ENCODE measurements around the gene PSMB3. TPM values are rescaled to one million over a fixed set of nuclear protein-coding genes. Genes with fewer than 3 reads are reported as not detected.

The PSMB3 gene
- polyA plus RNA-seq, 3 donors: 315 to 689 (median 625) TPM

DNA sequence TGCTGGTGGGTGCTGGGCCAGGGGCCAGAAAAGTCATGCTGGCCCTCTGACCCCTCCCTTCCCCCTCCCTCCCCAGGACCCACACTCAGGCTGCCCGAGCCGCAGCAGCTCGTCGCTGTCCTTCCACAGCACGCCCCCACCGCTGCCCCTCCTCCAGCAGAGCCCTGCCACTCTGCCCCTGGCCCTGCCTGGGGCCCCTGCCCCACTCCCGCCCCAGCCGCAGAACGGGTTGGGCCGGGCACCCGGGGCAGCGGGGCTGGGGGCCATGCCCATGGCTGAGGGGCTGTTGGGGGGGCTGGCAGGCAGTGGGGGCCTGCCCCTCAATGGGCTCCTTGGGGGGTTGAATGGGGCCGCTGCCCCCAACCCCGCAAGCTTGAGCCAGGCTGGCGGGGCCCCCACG lies 30.7 kb upstream of the PSMB3 start:
- no peak for DNase-seq
- H3K4me2 ChIP-seq (replicated peaks; ENCODE audit: extremely low read depth, low read length, poor library complexity, severe bottlenecking): no peak overlapping the region
- Mint-ChIP-seq H3K36me3 (peaks cover 44 to 48% of the 10 kb centered on the region in 2 donors), H3K4me3 (no peak overlapping the region), H3K27ac (no peak overlapping the region), H3K4me1 (peaks cover 13% of the 10 kb centered on the region), H3K27me3 (ENCODE audit: low read depth in 3 of 3) (peaks cover 1 to 2% (median 1%) of the 10 kb centered on the region in 3 donors), H3K9me3 (peaks cover 0 to 4% (median 0%) of the 10 kb centered on the region in 7 donors)
- H3K4me1 ChIP-seq (ENCODE audit: control insufficient read depth in 1 of 2, insufficient read depth in 2 of 2, low read length in 2 of 2): peaks cover 8 to 11% of the 10 kb centered on the region in 2 donors
- no peaks in the 10 kb centered on the region for H4K20me1 ChIP-seq (ENCODE audit: insufficient read depth, low read length)
- no peaks in the 10 kb centered on the region for H3K79me2 ChIP-seq (ENCODE audit: insufficient read depth, low read length)
- TF ChIP-seq, protein P1, sequence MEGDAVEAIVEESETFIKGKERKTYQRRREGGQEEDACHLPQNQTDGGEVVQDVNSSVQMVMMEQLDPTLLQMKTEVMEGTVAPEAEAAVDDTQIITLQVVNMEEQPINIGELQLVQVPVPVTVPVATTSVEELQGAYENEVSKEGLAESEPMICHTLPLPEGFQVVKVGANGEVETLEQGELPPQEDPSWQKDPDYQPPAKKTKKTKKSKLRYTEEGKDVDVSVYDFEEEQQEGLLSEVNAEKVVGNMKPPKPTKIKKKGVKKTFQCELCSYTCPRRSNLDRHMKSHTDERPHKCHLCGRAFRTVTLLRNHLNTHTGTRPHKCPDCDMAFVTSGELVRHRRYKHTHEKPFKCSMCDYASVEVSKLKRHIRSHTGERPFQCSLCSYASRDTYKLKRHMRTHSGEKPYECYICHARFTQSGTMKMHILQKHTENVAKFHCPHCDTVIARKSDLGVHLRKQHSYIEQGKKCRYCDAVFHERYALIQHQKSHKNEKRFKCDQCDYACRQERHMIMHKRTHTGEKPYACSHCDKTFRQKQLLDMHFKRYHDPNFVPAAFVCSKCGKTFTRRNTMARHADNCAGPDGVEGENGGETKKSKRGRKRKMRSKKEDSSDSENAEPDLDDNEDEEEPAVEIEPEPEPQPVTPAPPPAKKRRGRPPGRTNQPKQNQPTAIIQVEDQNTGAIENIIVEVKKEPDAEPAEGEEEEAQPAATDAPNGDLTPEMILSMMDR (IDR thresholded peaks at IDR 0.05): no peak
- no peak overlapping the region for H3K27ac ChIP-seq (ENCODE audit: low read depth in 1 of 2, low read length in 2 of 2)
- no peak overlapping the region for H3K9ac ChIP-seq (ENCODE audit: insufficient read depth, low read length, poor library complexity, severe bottlenecking)
- H3K4me3 ChIP-seq (replicated peaks in 1 of 3; ENCODE audit: low read depth in 2 of 3, low read length in 3 of 3): no peak overlapping the region
- no peaks in the 10 kb centered on the region for H3K9me3 ChIP-seq (replicated peaks in 1 of 2; ENCODE audit: control insufficient read depth in 1 of 2, insufficient read depth in 1 of 2, low read length in 2 of 2)
- peaks cover 31 to 39% of the 10 kb centered on the region in 2 donors for H3K36me3 ChIP-seq (replicated peaks in 1 of 2; ENCODE audit: control insufficient read depth in 1 of 2, insufficient read depth in 2 of 2, low read length in 2 of 2)
- H3K27me3 ChIP-seq (ENCODE audit: control insufficient read depth in 2 of 2, insufficient read depth in 2 of 2, low read length in 2 of 2): no peaks in the 10 kb centered on the region
- no peak overlapping the region for H2AFZ ChIP-seq (ENCODE audit: insufficient read depth, low read depth, low read length, poor library complexity, severe bottlenecking)
- 100% methylated on average over 1 of the region's 16 CpGs for WGBS (ENCODE audit: insufficient coverage)
- intact Hi-C loops (cut with micrococcal nuclease): no loop called here

DNA sequence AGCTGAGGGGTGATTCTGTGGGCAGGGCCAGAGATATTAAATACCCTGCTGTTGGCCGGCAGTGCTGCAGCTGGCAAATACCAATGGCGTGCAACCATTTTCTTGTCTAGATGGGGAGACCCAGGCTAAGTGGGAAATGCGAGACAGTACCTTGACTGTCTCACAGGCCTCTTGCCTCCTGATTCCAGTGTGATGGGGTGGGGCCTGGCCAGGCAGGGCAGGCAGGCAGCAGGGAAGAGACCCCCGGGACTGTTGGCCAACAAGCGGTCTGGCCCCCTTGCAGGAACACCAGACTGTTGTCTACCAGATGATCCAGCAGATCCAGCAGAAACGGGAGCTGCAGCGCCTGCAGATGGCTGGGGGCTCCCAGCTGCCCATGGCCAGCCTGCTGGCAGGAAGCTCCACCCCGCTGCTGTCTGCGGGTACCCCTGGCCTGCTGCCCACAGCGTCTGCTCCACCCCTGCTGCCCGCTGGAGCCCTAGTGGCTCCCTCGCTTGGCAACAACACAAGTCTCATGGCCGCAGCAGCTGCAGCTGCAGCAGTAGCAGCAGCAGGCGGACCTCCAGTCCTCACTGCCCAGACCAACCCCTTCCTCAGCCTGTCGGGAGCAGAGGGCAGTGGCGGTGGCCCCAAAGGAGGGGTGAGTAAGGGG lies 28.1 kb upstream of the PSMB3 start:
- Mint-ChIP-seq H3K27ac (peak overlapping the region in 1 of 7 donors; percentile 32), H3K36me3 (peaks cover 23 to 32% of the 10 kb centered on the region in 2 donors), H3K4me1 (peaks cover 36% of the 10 kb centered on the region), H3K27me3 (ENCODE audit: low read depth in 3 of 3) (peaks cover 0 to 5% (median 1%) of the 10 kb centered on the region in 3 donors), H3K4me3 (no peak overlapping the region), H3K9me3 (peaks cover 0 to 3% (median 0%) of the 10 kb centered on the region in 7 donors)
- Histone ChIP-seq H2AFZ (ENCODE audit: insufficient read depth, low read depth, low read length, poor library complexity, severe bottlenecking) (no peak overlapping the region), H3K79me2 (ENCODE audit: insufficient read depth, low read length) (no peaks in the 10 kb centered on the region), H3K27ac (ENCODE audit: low read depth in 1 of 2, low read length in 2 of 2) (no peak overlapping the region), H3K27me3 (ENCODE audit: control insufficient read depth in 2 of 2, insufficient read depth in 2 of 2, low read length in 2 of 2) (no peaks in the 10 kb centered on the region), H3K4me2 (replicated peaks; ENCODE audit: extremely low read depth, low read length, poor library complexity, severe bottlenecking) (no peak overlapping the region), H3K4me3 (replicated peaks in 1 of 3; ENCODE audit: low read depth in 2 of 3, low read length in 3 of 3) (no peak overlapping the region), H4K20me1 (ENCODE audit: insufficient read depth, low read length) (no peaks in the 10 kb centered on the region), H3K36me3 (replicated peaks in 1 of 2; ENCODE audit: control insufficient read depth in 1 of 2, insufficient read depth in 2 of 2, low read length in 2 of 2) (peaks cover 20 to 26% of the 10 kb centered on the region in 2 donors), H3K4me1 (ENCODE audit: control insufficient read depth in 1 of 2, insufficient read depth in 2 of 2, low read length in 2 of 2) (peaks cover 30 to 34% of the 10 kb centered on the region in 2 donors), H3K9ac (ENCODE audit: insufficient read depth, low read length, poor library complexity, severe bottlenecking) (peak overlapping the region; percentile 27), H3K9me3 (replicated peaks in 1 of 2; ENCODE audit: control insufficient read depth in 1 of 2, insufficient read depth in 1 of 2, low read length in 2 of 2) (no peaks in the 10 kb centered on the region)
- no peak for DNase-seq
- intact Hi-C loops (cut with micrococcal nuclease): no loop called here
- 35% methylated on average over 12 of the region's 16 CpGs for WGBS (ENCODE audit: insufficient coverage)
- TF ChIP-seq, protein P1 (IDR thresholded peaks at IDR 0.05): no peak

Measured in CD14-positive monocyte (primary cell).